ENCODE measurements around the gene ARMC9.
"Not testable (repeated sequence)": the region's sequence is repeated elsewhere in the genome, so short reads cannot be mapped to it uniquely, and the experiment has no call there.

ARMC9 gene, protein sequence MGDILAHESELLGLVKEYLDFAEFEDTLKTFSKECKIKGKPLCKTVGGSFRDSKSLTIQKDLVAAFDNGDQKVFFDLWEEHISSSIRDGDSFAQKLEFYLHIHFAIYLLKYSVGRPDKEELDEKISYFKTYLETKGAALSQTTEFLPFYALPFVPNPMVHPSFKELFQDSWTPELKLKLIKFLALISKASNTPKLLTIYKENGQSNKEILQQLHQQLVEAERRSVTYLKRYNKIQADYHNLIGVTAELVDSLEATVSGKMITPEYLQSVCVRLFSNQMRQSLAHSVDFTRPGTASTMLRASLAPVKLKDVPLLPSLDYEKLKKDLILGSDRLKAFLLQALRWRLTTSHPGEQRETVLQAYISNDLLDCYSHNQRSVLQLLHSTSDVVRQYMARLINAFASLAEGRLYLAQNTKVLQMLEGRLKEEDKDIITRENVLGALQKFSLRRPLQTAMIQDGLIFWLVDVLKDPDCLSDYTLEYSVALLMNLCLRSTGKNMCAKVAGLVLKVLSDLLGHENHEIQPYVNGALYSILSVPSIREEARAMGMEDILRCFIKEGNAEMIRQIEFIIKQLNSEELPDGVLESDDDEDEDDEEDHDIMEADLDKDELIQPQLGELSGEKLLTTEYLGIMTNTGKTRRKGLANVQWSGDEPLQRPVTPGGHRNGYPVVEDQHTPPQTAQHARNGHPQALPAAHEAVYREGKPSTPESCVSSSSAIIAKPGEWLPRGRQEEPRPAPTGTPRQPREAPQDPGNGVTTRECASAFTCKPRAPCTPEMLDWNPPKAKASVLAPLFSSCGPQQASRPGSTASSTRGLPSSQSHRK

DNA sequence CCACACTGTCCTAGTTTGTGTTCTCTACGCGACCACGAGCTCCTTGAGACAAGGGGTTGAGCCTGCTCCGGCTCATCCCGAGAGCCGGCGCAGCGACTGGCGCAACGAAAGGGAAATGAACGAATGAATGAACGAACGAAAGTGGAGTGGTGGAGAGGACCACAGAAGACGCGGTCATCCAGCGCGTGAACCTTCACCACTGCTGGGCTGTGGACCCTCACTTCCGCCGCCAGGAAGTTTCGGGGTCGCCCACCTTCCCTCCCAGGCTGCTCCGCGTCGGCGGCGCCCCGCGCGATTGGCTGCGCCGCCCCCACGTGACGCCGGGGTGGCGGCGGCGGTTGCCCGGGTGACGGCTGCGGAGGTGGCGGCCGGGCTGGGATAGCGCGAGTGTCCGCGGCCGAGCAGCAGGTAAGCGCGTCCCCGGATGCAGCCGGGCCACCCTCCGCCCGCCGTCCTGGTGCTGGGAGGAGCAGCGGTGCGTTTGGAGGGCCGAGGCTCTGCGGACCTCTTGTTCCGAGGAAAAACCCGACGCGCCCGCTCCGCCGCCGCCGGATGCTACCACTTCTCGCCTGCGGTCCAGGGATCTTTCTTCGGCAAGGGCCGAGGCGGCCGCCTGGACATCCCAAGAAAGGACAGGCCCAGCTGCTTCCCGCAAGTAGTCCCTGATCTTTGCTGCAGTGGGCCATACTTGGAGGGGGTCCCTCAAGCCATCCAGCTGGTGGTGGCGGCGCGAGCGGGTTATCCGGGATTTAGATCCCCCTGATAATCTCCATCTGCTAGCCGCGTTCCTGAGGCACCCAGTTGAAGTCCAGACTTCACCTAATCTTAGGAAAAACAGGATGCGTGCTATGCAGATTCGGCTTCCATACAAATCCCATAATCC is at the start of gene ARMC9:
TSS of gene ARMC9 (plus strand) at position 341 of the 883 bp plus-strand sequence. CDS start 7,608 bp downstream, outside the sequence.
- peak; percentile 70 for DNase-seq

DNA sequence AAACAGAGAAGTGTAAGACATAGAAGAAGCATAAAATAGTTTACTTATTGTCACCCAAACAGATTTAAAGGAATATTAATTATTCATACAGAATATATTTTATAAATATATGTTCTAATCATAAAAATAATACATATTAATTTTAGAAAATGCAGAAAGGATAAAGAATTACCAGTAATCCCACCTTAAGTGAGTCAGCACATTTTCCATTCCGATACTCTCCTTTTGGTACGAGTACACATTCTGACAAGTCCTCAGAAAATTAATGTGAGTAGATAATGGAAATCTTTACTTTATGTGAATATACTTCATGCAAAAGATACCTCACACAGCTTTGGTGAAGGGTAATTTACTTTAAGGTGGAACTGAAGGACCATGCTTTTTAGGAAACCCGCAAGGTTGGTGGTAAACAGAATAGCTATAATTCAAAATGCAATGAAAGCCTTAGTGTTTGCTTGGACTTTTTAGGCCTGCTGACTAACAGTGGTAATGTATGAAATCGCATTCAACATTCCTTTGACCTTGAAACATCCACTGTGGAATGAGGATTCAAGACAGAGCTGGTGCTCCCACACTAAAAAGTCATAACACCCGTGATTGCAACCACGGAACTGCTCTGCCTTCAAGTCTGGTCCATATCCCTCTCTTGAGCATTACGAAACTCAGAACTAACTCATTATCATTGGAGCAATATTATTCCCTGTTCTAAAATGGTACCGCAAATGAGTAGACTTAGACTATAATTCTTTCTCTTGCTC is 45.5 kb upstream of the ARMC9 start:
- no peak for DNase-seq

DNA sequence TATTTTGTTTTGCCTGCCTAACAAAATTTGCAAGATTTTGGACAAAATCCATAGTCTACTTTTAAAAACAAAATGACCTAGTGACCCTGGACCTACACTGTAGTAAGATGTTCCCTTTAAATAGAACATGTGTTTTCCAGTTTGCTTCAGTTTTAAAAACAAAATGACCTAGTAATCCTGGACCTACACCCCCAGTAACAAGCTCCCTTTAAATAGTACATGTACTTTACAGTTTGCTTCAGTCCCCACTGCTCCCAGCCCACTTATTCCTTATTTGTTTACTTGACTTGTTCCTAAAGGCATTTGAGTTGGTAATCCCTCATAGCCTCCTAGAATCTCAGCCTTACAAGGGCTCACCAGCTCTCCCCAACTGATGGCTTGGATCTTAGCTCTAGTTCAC is 39.1 kb upstream of the ARMC9 start:
- DNase-seq: no peak

DNA sequence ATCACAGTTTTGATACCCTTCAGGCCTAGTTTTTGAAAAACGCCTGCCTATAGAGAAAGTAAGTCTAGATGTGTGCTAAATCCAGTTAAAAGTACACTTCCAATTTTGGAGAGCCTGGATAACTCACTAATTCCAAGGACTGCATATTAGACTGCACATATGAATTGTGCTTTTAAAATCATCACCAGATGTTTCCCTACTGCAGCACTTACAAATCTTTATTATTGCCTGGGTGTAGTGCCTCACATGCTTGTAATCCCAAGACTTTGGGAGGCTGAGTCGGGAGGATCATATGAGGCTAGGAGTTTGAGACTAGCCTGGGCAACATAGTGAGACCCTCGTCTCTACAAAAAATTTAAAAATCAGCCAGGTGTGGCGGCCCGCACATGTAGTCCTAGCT is 37.7 kb upstream of the ARMC9 start:
- no peak for DNase-seq

DNA sequence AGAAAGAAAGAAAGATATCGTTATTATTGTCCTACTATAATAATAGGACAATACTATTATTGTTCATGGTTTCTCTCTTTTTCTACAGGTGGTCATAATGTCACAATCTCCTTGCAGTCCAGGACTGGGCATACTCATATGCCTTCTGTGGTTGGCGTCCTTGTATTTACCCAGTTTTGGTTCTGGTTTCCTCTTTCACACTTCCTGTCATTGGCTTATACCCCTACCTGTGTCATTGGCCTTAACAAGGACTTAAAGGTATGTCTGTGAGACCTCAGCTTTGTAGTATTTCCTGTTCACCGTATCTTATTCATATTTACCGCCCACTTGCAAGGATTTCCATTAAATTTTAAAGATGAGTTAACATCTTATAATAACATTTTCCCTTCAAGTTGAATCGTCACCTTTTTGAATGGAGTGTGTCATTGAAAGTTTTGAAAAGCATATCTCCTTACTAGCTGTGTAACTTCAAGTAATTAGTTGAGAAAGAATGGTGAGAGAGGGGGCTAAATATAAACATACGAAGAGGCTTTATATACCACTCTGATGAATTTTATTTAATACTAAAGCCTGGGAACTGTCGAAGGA is 37.1 kb upstream of the ARMC9 start:
- DNase-seq: no peak

DNA sequence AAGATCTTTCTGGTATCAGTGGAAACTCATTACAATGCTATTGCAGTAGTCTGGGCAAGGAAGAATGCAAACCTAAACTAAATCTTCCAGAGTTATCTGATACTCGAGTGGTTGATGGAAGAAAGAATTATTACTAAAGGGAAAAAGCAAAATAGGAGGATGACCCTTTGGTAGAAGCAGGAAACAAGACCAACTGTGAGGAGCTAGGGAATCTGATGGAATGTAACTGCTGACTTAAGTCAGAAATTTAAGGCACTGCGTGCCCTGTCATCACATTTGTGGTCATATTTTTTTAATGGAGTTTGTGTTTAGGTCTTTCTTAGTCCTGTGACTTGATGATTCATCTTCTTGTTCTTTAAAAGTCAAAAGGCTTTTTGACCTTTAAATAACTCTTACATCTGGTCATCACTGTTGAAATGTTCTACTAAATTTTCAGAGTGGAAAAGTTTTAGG is 36.5 kb upstream of the ARMC9 start:
- DNase-seq: no peak

DNA sequence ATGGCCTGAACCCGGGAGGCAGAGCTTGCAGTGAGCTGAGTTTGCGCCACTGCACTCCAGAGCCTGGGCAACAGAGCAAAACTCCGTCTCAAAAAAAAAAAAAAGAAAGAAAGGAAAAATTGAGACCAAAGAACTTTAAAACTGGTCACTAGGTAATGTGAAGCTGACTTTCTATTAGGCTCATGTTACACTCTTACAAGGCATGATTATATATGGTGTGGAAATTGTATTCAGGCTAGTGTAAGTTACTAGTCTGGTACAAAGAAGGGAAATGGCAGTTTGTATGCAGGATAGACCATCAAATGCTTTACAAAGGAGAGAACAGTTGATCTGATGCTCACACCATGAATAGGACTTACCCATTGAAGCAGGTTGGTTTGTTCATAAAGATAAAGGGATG is 35.4 kb upstream of the ARMC9 start:
- DNase-seq: no peak

DNA sequence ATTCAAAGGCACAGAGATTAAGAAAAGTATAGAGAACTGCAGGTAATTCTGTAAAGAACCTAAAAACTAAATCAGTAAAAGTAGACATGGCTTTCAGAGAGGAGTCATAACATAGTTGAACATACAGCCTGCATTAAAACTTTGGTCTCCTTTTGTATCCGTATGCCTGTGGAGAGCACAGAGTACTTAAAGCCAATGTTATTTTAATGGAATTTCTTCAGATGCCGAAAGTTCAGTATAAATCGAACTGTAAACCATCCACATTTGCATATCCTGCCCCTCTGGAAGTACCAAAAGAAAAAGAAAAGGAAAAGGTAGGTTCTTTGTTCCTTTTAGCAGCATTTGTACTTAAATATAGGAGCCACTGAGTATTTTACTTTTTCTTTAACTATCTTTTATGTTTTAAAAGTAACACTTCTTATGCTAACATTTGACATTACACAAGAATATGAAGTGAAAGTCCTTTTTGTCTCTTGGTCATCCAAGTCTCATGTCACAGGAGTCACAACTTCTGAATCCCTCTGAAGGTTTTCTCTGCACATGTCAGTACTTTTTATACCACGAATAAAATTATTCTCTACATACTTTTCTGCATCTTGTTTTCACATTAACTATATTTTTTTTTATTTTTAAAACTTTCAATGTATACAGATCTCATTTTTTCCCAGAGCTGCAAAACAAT is 34.9 kb upstream of the ARMC9 start:
- no peak for DNase-seq

DNA sequence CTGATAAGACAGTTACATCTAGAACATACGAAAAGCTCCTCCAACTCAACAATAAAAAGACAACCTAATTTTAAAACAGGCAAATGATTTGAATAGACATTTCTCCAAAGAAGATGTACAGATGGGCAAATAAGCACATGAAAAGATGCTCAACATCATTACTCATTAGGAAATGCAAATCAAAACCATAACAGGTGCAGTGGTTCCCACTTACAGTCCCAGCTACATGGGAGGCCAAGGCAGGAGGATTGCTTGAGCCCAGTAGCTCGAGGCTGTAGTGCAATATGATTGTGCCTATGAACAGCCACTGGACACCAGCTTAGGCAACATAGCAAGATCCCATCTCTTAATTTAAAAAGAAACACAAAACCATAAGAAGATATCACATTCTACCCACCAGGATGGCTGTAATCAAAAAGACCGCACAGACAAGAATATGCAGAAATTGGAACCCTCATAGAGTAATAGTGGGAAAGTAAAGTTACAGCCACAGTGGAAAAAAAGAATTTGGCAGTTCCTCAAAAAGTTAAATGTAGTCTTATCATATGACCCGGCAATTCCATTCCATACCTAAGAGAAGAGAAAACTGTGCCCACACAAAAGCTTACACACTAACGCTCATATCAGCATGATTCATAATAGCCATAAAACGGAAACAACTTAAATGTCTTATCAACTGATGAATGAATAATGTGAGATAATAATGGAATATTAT is 30.5 kb upstream of the ARMC9 start:
- DNase-seq: no peak

DNA sequence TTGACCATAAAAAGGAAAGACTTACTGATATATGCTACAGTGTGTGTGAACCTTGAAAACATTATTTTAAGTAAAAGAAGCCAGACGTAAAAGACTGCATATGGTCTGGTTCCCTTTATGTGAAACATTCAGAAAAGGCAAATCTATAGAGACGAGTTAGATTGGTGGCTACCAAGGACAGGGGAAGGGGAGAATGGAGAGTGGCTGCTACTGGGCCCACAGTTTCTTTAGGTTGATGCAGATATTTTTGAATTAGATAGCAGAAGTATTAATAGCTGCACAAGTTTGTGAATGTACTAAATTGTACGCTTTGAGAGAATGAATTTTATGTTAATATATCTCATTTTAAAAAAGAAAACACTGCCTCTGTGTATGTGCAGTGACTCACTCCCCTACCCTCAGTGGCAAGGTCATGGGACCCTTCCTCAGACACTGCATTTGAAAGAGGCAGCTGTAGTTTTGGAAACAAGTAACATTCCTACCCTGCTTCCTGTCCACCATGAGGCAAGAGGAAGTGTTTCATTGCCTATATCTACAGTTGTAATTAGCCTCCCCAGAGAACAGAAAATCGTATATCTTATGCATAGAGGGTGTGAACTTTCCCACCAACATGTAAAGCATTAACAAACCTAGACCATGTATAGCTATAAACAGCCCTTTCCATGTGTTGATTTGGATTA is 29.8 kb upstream of the ARMC9 start:
- no peak for DNase-seq

DNA sequence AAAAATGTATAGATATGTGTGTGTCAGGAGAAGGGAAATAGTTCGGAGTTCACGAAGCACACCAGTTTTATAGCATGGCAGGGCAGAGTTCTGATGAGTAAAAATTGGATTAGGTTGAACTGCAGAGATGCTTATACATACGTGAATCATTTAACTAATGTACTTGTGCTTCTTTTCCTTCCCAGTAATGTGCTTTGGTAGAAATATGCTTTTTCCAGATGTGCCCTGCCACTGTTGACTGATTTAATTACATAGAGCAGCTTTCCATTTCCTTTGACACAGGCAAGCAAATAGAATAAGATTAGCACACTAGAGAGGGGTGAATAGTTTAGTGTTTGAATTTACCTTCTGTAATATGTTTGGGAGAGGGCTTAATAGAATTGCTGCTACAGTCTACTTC is 28.9 kb upstream of the ARMC9 start:
- no peak for DNase-seq

DNA sequence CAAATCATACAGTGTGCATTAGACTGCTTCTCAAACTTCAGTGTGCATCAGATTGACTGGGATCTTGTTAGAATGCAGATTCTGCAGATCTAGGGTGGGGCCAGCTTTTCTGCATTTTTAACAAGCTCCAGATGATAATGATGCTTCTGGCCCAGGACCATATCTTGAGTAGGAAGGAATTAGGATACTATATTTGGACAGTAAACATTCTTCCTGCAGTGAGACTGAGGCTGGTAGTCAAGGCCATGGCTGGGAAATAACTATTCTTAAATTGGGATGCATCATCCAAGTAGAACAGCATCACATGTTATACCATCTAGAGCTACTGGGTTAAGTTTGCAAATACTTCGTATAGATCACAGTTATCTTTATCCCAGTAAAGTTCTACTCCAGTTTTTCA is 28.4 kb upstream of the ARMC9 start:
- DNase-seq: no peak

DNA sequence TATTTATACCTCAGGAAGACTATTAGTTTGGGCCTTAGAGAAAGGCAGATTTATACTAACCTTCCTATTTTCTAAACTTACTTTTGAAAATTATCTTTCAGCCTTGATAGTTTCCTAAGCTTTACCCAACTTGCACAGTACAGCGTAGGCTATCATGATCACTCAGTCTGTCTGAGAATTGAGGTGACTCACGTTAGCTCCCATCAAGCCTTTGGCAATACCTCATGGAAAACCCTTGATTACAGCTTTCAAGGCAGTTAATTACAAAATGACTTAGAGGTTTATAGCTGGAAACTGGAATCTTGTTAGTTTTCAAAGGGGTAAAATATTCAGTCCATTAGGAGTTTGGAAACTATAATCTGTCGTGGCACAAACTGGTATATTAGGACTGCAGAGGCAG is 26.4 kb upstream of the ARMC9 start:
- DNase-seq: no peak

DNA sequence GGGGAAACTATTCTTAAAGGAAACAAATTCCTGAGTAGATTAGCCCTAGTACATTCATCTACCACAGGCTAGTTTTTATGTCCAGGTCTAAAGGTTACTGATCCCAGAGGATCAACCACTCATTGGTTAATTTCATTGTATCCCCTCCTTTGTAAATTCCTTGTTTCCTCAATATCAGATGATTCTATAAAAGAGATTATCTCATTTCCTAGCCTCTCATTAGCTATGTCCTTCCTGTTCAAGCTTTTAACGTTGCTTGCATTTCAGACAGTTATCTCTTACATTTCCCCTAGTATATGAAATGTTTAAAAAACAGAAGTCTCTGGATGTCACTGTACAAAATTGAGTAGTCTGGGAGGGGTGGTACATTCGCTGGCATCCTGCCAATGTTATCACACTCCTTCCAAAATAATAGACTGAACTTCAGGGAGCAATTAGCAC is 24.2 kb upstream of the ARMC9 start:
- no peak for DNase-seq

DNA sequence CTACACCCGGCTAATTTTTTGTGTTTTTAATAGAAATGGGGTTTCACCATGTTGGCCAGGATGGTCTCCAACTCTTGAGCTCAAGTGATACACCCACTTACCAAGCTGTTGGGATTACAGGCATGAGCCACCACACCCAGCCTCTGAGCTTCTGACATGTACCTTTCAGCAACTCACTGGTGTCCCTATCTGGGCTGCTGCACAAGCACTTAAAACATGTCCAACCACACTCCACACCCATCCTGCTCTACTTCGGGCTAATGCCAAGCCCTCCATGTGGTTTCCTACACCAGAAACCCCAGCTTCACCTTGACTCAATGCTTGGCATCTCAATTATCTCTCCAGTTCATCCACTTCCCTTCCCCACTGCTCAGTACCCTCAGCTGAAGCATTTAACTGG is 22.4 kb upstream of the ARMC9 start:
- DNase-seq: no peak

DNA sequence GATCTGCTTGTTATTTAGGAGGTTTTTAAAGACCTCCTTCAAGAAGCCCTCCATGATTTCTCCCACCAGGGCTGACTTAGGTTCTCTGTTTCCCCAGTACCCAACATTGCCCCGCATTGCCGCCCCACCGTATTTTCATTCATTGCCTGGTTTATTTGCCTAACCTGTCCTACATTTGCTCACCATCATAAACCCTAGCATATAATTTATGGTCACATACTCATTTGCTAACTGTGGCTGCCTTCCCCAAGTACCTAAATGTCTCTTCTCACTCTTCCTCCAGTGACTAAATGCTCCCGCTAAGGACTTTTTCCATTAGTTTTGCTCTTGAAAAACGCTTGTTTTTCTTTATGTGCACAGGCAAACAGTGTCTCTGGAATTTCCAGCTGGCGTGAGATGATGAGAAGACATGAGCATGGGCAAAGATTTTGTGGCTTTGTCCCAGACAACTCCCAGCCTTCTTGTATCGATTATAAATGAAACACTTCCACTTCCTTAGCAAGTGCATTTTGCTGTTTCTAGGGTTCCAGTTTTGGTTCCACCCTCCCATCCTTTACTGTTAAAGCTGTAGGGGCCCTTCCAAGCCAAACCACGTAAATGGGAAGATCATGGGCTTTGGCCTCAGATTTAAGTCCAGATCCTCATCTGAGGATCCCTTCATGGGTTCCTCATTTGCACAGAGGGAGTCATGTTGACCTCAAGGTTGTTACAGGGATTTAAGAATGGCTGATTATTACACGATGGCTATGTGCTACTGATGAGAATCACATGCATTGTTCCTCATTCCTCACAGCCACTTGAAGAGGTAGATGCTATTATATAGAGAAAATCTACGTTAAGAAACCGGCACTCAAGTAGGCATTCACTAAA is 21.0 kb upstream of the ARMC9 start:
- DNase-seq: no peak

DNA sequence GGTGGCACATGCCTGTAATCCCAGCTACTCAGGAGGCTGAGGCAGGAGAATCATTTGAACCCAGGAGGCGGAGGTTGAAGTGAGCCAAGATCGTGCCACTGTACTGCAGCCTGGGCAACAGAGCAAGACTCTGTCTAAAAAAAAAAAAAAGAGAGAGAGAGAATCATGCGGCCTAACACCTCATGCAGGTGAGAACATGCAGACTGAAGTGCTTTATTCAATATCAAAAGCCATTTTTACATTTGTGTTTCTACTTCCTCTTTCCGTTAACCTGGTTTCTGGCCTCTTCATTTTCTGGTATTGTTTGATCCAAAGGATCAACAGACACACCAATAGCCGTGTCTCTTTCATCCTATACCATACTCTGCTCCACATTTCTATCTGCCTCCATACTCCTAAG is 19.6 kb upstream of the ARMC9 start:
- DNase-seq: not testable (repeated sequence)

DNA sequence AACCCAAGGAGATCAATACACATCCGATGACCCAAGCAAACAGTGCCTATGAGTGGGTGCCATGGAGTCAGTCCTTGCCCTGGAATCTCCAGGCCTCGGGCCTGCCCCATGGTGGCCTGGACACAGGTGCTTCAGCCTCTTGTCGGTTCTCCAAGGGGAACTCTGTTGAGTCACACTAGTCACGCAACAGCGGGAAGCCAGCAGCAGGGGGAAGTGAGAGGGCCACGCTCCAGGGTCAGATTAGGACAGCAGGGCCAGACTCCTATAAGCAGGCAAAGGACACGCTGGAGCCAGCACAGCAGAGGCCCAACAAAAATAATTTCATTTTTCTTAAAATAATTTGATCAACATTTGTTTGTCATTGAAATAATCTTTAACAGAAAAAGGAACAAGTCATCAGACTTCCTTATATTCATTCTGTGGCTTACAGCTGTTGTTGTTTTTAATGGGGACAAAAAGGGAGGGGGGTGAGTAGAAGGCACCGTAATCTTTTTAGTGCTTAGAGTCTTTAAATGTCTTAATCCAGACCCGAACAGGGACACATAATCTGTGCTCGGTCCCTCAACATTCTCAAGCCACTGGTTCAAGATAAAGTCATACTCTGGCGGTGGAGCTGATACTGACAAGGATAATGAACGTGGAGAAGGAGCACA is 16.4 kb upstream of the ARMC9 start:
- no peak for DNase-seq
